NCI-H446 treated with DMSO at 0.1 percent for 48 hours (cell line): ENCODE data around the gene OPRL1.

Source experiments
- DNase-seq: peaks from one replicate; lab custom pipeline; 2025; lab: John Stamatoyannopoulos, UW

OPRL1 gene

GRCh38 chr20:64144144-64144912 lies 64.4 kb downstream of the OPRL1 start:
- no peak for DNase-seq

GRCh38 chr20:64145458-64146300 lies 65.8 kb downstream of the OPRL1 start:
- no peak for DNase-seq

DNA sequence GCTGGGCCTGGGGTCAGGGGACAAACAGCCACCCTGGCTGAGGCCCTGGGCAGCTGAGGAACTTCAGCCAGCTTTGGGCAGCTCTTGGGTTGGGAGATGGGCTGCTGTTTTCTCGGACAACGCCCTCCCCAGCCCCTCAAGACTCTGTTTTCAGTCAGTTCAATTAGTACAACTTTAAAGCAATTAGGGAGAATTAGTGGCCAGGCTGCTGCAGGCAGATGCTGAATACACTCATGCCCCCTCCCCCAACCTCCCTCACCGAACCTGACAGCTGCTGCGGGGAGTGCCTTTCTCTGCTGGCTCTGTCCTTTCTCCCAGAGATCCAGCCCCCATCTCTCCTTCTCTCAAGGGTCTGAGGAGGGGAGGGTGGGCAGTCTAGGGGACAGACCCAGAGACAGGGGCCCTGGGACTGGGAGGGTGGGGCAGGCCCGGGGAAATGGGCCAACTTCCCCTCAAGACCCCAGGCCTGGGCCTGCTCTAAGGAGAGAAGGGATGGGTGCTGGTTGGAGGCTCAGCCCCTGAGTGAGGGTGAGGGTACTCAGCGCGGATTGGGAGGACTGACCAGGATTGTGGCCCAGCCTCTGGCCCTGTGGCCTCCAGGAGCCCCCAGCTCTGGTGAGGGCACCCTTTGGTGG lies 66.5 kb downstream of the OPRL1 start:
- no peak for DNase-seq

- DNase-seq, result no peak
Observed at GRCh38 chr20:64146936-64147477, 67.1 kb downstream of the OPRL1 start.

- DNase-seq, result no peak
Observed at GRCh38 chr20:64148581-64148980, 68.7 kb downstream of the OPRL1 start.

DNA sequence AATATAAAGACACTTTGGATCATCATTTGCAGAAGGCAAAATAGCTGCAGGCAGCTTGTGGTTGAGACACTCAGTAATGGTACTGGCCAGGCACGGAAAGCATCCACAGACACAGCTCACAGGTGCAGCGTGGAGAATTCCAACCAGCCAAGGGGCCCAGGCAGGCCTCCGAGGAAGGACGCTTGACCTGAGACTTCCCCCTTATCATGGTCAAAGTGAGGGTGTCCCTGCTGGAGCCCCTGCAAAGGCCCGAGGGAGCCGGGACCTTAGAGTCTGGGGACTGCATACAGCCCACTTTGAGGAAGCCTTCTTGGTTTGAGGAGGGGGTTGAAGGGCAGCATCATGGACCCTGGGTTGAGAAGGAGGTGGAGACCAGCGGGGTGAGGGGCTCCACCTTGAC lies 69.3 kb downstream of the OPRL1 start:
- DNase-seq, result no peak

GRCh38 chr20:64149809-64150560 lies 70.1 kb downstream of the OPRL1 start:
- DNase-seq, result no peak
